H9 (cell line): ENCODE measurements around the gene ACTR10. TPM values are rescaled to one million over a fixed set of nuclear protein-coding genes. Genes with fewer than 3 reads are reported as not detected.

Experiments used
- DNase-seq: peaks from one replicate; pipeline ENCODE4 v3.0.0-alpha.2; 2017
- H2AFZ ChIP-seq: one replicate; pipeline ENCODE4 v1.6.1; 2013; ENCODE audit warnings: mild to moderate bottlenecking, low read length, control low read depth, moderate library complexity
- H2AK5ac ChIP-seq: 2 replicates; pipeline ENCODE4 v1.6.1; 2013; ENCODE audit warnings: low read length, control low read depth, mixed read lengths; ENCODE audit not compliant: insufficient read length
- H2BK120ac ChIP-seq: one replicate; pipeline ENCODE4 v1.6.1; 2013; ENCODE audit warnings: low read depth, mild to moderate bottlenecking, low read length, control low read depth, inconsistent platforms; ENCODE audit not compliant: poor library complexity, severe bottlenecking
- H2BK12ac ChIP-seq: 2 replicates; pipeline ENCODE4 v1.6.1; 2013; ENCODE audit warnings: low read length, control low read depth, mixed read lengths, low read depth; ENCODE audit not compliant: insufficient read length
- H2BK15ac ChIP-seq: 2 replicates; pipeline ENCODE4 v1.6.1; 2013; ENCODE audit warnings: low read depth, low read length, control low read depth
- H2BK20ac ChIP-seq: one replicate; pipeline ENCODE4 v1.6.1; 2013; ENCODE audit warnings: low read depth, mild to moderate bottlenecking, low read length, control low read depth, inconsistent platforms; ENCODE audit not compliant: poor library complexity, severe bottlenecking
- H2BK5ac ChIP-seq: 2 replicates; pipeline ENCODE4 v1.6.1; 2013; ENCODE audit warnings: low read length, control low read depth, mixed read lengths; ENCODE audit not compliant: insufficient read length
- H3K14ac ChIP-seq: 2 replicates; pipeline ENCODE4 v1.6.1; 2013; ENCODE audit warnings: low read length, control low read depth; ENCODE audit not compliant: insufficient read depth
- H3K18ac ChIP-seq: 2 replicates; pipeline ENCODE4 v1.6.1; 2013; ENCODE audit warnings: low read depth, mild to moderate bottlenecking, mixed read lengths, low read length, control low read depth; ENCODE audit not compliant: insufficient read length
- H3K23ac ChIP-seq: 2 replicates; pipeline ENCODE4 v1.6.1; 2013; ENCODE audit warnings: low read length, control low read depth, mixed read lengths, low read depth; ENCODE audit not compliant: insufficient read length
- H3K23me2 ChIP-seq: 2 replicates; pipeline ENCODE4 v1.6.1; 2013; ENCODE audit warnings: low read depth, mild to moderate bottlenecking, mixed read lengths, low read length, control low read depth; ENCODE audit not compliant: insufficient read length, poor library complexity, severe bottlenecking
- H3K27ac ChIP-seq: 2 replicates; pipeline ENCODE4 v1.5.1; 2013; ENCODE audit warnings: low read length, control low read depth, mixed read lengths, low read depth; ENCODE audit not compliant: insufficient read length
- H3K27me3 ChIP-seq: 2 replicates; pipeline ENCODE4 v1.6.1; 2013; ENCODE audit warnings: low read length, control low read depth, inconsistent platforms; ENCODE audit not compliant: insufficient read depth
- H3K4ac ChIP-seq: 2 replicates; pipeline ENCODE4 v1.6.1; 2013; ENCODE audit warnings: low read depth, mild to moderate bottlenecking, control low read depth, inconsistent platforms, low read length, moderate library complexity
- H3K4me1 ChIP-seq: 2 replicates; pipeline ENCODE4 v1.6.1; 2013; ENCODE audit warnings: low read length, control low read depth, inconsistent platforms; ENCODE audit not compliant: insufficient read depth
- H3K4me2 ChIP-seq: 2 replicates; pipeline ENCODE4 v1.6.1; 2013; ENCODE audit warnings: low read length, control low read depth, mixed read lengths; ENCODE audit not compliant: insufficient read length, insufficient read depth
- H3K56ac ChIP-seq: 2 replicates; pipeline ENCODE4 v1.6.1; 2013; ENCODE audit warnings: low read depth, mild to moderate bottlenecking, mixed read lengths, low read length, control low read depth; ENCODE audit not compliant: insufficient read length
- H3K79me1 ChIP-seq: 2 replicates; pipeline ENCODE4 v1.6.1; 2013; ENCODE audit warnings: low read depth, mild to moderate bottlenecking, moderate library complexity, low read length, control low read depth, inconsistent platforms; ENCODE audit not compliant: insufficient read depth, poor library complexity, severe bottlenecking
- H3K79me2 ChIP-seq: 2 replicates; pipeline ENCODE4 v1.6.1; 2013; ENCODE audit warnings: low read length, control low read depth, inconsistent platforms; ENCODE audit not compliant: insufficient read depth
- H3K9ac ChIP-seq: 2 replicates; pipeline ENCODE4 v1.6.1; 2013; ENCODE audit warnings: low read length, control low read depth, mixed read lengths; ENCODE audit not compliant: insufficient read length; ENCODE audit errors: extremely low read depth
- H3K9me3 ChIP-seq: one replicate; pipeline ENCODE4 v1.6.1; 2013; ENCODE audit warnings: low read depth, low read length, inconsistent platforms; ENCODE audit not compliant: control insufficient read depth
- H3T11ph ChIP-seq: one replicate; pipeline ENCODE4 v1.6.1; 2013; ENCODE audit warnings: mild to moderate bottlenecking, low read length, control low read depth, inconsistent platforms
- H4K20me1 ChIP-seq: one replicate; pipeline ENCODE4 v1.6.1; 2013; ENCODE audit not compliant: control insufficient read depth, insufficient read length, insufficient read depth
- H4K5ac ChIP-seq: 2 replicates; pipeline ENCODE4 v1.6.1; 2013; ENCODE audit warnings: low read depth, mild to moderate bottlenecking, mixed read lengths, low read length, control low read depth; ENCODE audit not compliant: insufficient read length
- H4K8ac ChIP-seq: replicated peaks from 2 replicates; pipeline ENCODE4 v1.6.1; 2013; ENCODE audit warnings: low read length, control low read depth, mixed read lengths, low read depth; ENCODE audit not compliant: insufficient read length
- H4K91ac ChIP-seq: 2 replicates; pipeline ENCODE4 v1.6.1; 2013; ENCODE audit warnings: low read depth, mild to moderate bottlenecking, moderate library complexity, mixed read lengths, low read length, control low read depth; ENCODE audit not compliant: insufficient read length
- H3K27ac Mint-ChIP-seq, 3 experiments: 2 replicates in 2 of 3; 3 replicates in 1 of 3; pipeline ENCODE4 v1.8.0; 2020 to 2021; ENCODE audit warnings: mixed read lengths in 3 of 3, mild to moderate bottlenecking in 1 of 3, moderate library complexity in 1 of 3
- H3K27me3 Mint-ChIP-seq: 2 replicates; pipeline ENCODE4 v1.8.0; 2021; ENCODE audit warnings: low read depth, mild to moderate bottlenecking, moderate library complexity, mixed read lengths
- H3K36me3 Mint-ChIP-seq, 3 experiments: 2 replicates in 2 of 3; 3 replicates in 1 of 3; pipeline ENCODE4 v1.8.0; 2020 to 2021; ENCODE audit warnings: low read depth in 3 of 3, mixed read lengths in 3 of 3; ENCODE audit not compliant: insufficient read depth in 1 of 3
- H3K4me1 Mint-ChIP-seq, 2 experiments: 2 replicates each; pipeline ENCODE4 v1.8.0; 2020; ENCODE audit warnings: mixed read lengths in 2 of 2
- H3K4me3 Mint-ChIP-seq, 2 experiments: 2 replicates in 1 of 2; 3 replicates in 1 of 2; pipeline ENCODE4 v1.8.0; 2020 to 2021; ENCODE audit warnings: mild to moderate bottlenecking in 2 of 2, mixed read lengths in 2 of 2, moderate library complexity in 1 of 2
- H3K9me3 Mint-ChIP-seq, 2 experiments: 2 replicates in 1 of 2; 3 replicates in 1 of 2; pipeline ENCODE4 v1.8.0; 2020; ENCODE audit warnings: mild to moderate bottlenecking in 2 of 2, mixed read lengths in 2 of 2, moderate library complexity in 1 of 2
- CTCF ChIP-seq: fragments of 200-600 bp; sonication (generic); conservative IDR thresholded peaks from 3 replicates; pipeline ENCODE4 v1.8.0; 2021; ENCODE audit warnings: antibody characterized with exemption, mild to moderate bottlenecking
- WGBS: extraction: QIAGEN DNeasy Blood & Tissue Kit; methylation state at CpG from one replicate; pipeline ENCODE4 v1.1.7; 2013; ENCODE audit warnings: missing lambda C conversion rate, low lambda C conversion rate, mixed read lengths; ENCODE audit not compliant: insufficient read length; ENCODE audit errors: extremely low coverage; 5-methylcytosine and 5-hydroxymethylcytosine counted together
- total RNA-seq: library from RNA; stranded (reverse); gene quantifications from 2 replicates; pipeline ENCODE4 v1.2.1, GENCODE V29; 2021

ACTR10 gene
- total RNA-seq, 1 experiment from 2014 or later = 41.0 TPM

- Histone ChIP-seq H3K4me1 (no peaks in the 10 kb centered on the region), H2AK5ac (no peak overlapping the region), H3K4me2 (peak overlapping the region; percentile 90), H3T11ph (no peak overlapping the region), H2AFZ (no peak overlapping the region), H2BK5ac (no peak overlapping the region), H2BK15ac (no peak overlapping the region), H2BK120ac (no peak overlapping the region), H3K56ac (no peak overlapping the region), H3K14ac (no peak overlapping the region), H3K27ac (no peak overlapping the region), H4K20me1 (no peaks in the 10 kb centered on the region), H2BK20ac (no peak overlapping the region), H3K23ac (no peak overlapping the region), H3K9me3 (no peaks in the 10 kb centered on the region), H3K79me2 (peaks cover 2% of the 10 kb centered on the region; the same call in 1 of the 2 replicates), H4K8ac (no peak overlapping the region), H2BK12ac (no peak overlapping the region), H3K23me2 (peaks cover 4% of the 10 kb centered on the region), H3K9ac (peak overlapping the region; percentile 92), H4K5ac (no peak overlapping the region), H3K4ac (no peak overlapping the region), H4K91ac (no peak overlapping the region), H3K79me1 (no peaks in the 10 kb centered on the region), H3K18ac (no peak overlapping the region), H3K27me3 (no peaks in the 10 kb centered on the region)
- Mint-ChIP-seq H3K4me3 (peak overlapping the region; percentile 92 to 96), H3K4me1 (peaks cover 18 to 24% of the 10 kb centered on the region in 2 experiments), H3K36me3 (peaks cover 0 to 9% (median 5%) of the 10 kb centered on the region in 3 experiments; a peak in 3 of 7 replicates), H3K27ac (peak overlapping the region in 2 of 3 experiments; percentile 66 to 94; a peak in 2 of 7 replicates), H3K27me3 (no peaks in the 10 kb centered on the region), H3K9me3 (no peaks in the 10 kb centered on the region)
- WGBS = no CpG with 5 or more reads among the region's 2 CpGs
- no peak for TF ChIP-seq CTCF
- DNase-seq = no peak
These were observed 897 bp downstream of the ACTR10 start for GRCh38 chr14:58200846-58201245.
